SK-N-SH treated with all-trans-retinoic acid at 6 μM for 48 hours (cell line): ENCODE data around the gene CCDC148.

Experiments
- ATAC-seq: fragments of 200-7000 bp; cut with Tn5 transposase; 3 replicates; pipeline ENCODE4 v1.9.1; 2020; ENCODE audit warnings: mild to moderate bottlenecking, moderate library complexity
- ARNTL ChIP-seq: fragments of 450-650 bp; formaldehyde crosslinking; IDR thresholded peaks from 2 replicates; pipeline ENCODE4 v1.5.0; 2020; ENCODE audit warnings: low read depth, mild to moderate bottlenecking, moderate library complexity, borderline replicate concordance
- BACH2 ChIP-seq: fragments of 250-450 bp; sonication (Bioruptor Pico); IDR thresholded peaks from 2 replicates; pipeline ENCODE4 v1.9.0; 2021; ENCODE audit warnings: mild to moderate bottlenecking, borderline replicate concordance
- CREB5 ChIP-seq: fragments of 250-450 bp; sonication (Bioruptor Pico); IDR thresholded peaks from 2 replicates; pipeline ENCODE4 v1.5.1; 2020; ENCODE audit warnings: low read depth, mild to moderate bottlenecking, moderate library complexity
- ESRRG ChIP-seq: fragments of 250-450 bp; sonication (Bioruptor Pico); IDR thresholded peaks from 2 replicates; pipeline ENCODE4 v1.6.1; 2021; ENCODE audit warnings: mild to moderate bottlenecking
- ISL1 ChIP-seq: fragments of 250-450 bp; sonication (Bioruptor Pico); IDR thresholded peaks from 2 replicates; pipeline ENCODE4 v2.1.2; 2022; ENCODE audit warnings: mild to moderate bottlenecking, moderate library complexity
- POU6F1 ChIP-seq: fragments of 250-450 bp; sonication (Bioruptor Pico); IDR thresholded peaks from 2 replicates; pipeline ENCODE4 v1.8.0; 2021; ENCODE audit warnings: low read depth, mild to moderate bottlenecking, moderate library complexity, borderline replicate concordance
- PPARA ChIP-seq: fragments of 250-450 bp; sonication (Bioruptor Pico); IDR thresholded peaks from 2 replicates; pipeline ENCODE4 v1.5.0; 2020; ENCODE audit warnings: mild to moderate bottlenecking, borderline replicate concordance
- SNAI2 ChIP-seq: fragments of 250-450 bp; sonication (Bioruptor Pico); IDR thresholded peaks from 2 replicates; pipeline ENCODE4 v1.5.0; 2020; ENCODE audit warnings: mild to moderate bottlenecking, moderate library complexity
- TCF4 ChIP-seq: fragments of 250-450 bp; sonication (Bioruptor Pico); IDR thresholded peaks from 2 replicates; pipeline ENCODE4 v1.8.0; 2021; ENCODE audit warnings: mild to moderate bottlenecking, moderate library complexity, borderline replicate concordance
- TOX ChIP-seq: fragments of 250-450 bp; sonication (Bioruptor Pico); IDR thresholded peaks from 2 replicates; pipeline ENCODE4 v1.8.0; 2021; ENCODE audit warnings: mild to moderate bottlenecking, moderate library complexity, borderline replicate concordance
- TSHZ2 ChIP-seq: fragments of 250-450 bp; sonication (Bioruptor Pico); IDR thresholded peaks from 2 replicates; pipeline ENCODE4 v1.5.0; 2020; ENCODE audit warnings: mild to moderate bottlenecking, moderate library complexity
- ZFP3 ChIP-seq: fragments of 250-450 bp; sonication (Bioruptor Pico); IDR thresholded peaks from 2 replicates; pipeline ENCODE4 v1.5.0; 2020; ENCODE audit warnings: mild to moderate bottlenecking, moderate library complexity
- ZFP30 ChIP-seq: fragments of 450-650 bp; formaldehyde crosslinking; IDR thresholded peaks from 2 replicates; pipeline ENCODE4 v1.5.0; 2022; ENCODE audit warnings: mild to moderate bottlenecking, moderate library complexity
- ZNF565 ChIP-seq: fragments of 450-650 bp; formaldehyde crosslinking; conservative IDR thresholded peaks from 2 replicates; pipeline ENCODE4 v1.5.0; 2020; ENCODE audit warnings: low read depth, mild to moderate bottlenecking, moderate library complexity
- ZNF70 ChIP-seq: fragments of 450-650 bp; formaldehyde crosslinking; IDR thresholded peaks from 2 replicates; pipeline ENCODE4 v1.5.0; 2020; ENCODE audit warnings: mild to moderate bottlenecking, moderate library complexity
- ZNF8 ChIP-seq: fragments of 450-650 bp; formaldehyde crosslinking; IDR thresholded peaks from 2 replicates; pipeline ENCODE4 v1.5.0; 2020; ENCODE audit warnings: mild to moderate bottlenecking, moderate library complexity

CCDC148 gene

DNA sequence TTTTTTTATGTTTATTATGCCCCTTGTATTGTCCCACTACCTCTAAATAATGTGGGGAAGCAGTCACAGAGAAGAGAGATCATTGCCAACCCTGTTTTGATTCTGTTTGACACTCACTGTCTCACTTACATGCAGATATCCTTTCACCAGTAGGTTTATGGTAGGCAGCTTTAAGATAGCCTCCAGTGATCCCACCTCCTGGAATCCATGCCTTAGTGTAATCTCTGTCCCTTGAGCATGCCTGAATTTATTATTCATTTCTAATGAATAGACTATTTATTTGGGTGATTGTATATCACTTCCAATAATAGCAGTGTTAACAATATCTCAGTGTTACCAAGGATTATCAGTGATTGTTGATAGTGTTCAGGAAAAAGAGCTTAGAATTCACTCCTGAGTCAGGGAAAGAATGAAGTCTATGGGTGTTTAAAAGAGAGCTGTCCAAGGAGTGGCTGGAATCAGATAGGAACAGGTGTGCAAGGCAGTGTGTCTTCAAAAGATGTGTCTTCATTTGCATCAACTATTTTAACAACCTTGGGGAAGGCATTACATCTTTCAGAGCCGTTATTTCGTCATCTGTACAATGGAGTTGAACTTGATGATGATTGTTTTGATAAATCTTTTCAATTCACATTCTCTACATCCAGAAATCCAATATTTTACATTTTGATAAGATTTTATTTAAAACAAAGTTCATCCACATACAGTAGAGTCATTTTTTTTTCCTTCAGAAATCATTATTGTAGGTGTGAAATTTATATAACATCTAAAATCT, 32.1 kb upstream of the CCDC148 start (continued):
- no peak for TF ChIP-seq BACH2 (CRISPR knock-in tag)
- no peak for TF ChIP-seq TCF4 (CRISPR knock-in tag)
- TF ChIP-seq SNAI2 = no peak

- peak; percentile 44; the same call in 2 of the 3 replicates for ATAC-seq
- TF ChIP-seq PPARA (CRISPR knock-in tag) (no peak), TCF4 (CRISPR knock-in tag) (no peak), ESRRG (CRISPR knock-in tag) (no peak), BACH2 (CRISPR knock-in tag) (no peak), ZFP3 (CRISPR knock-in tag) (no peak)
These were observed 30.9 kb upstream of the CCDC148 start for GRCh38 chr2:158487419-158487818.

DNA sequence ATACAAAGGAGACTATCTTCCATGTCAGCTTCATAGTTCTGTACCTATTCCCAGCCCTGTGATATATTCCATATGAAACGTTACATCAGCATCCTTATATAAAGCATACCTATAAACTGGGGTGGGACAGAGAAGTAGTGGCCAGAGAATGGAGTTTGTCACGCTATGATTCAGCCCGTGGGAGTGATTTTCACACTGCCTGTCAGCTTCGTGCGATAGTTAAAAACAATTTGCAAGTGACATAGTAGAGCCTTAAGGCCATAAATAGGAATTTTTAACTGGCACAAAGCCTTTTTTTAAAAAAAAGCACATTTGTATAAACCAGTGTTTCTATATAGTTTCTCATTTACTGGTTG, 30.4 kb upstream of the CCDC148 start:
- no peak for TF ChIP-seq POU6F1 (CRISPR knock-in tag)
- TF ChIP-seq TCF4 (CRISPR knock-in tag) = no peak
- ATAC-seq = no peak

DNA sequence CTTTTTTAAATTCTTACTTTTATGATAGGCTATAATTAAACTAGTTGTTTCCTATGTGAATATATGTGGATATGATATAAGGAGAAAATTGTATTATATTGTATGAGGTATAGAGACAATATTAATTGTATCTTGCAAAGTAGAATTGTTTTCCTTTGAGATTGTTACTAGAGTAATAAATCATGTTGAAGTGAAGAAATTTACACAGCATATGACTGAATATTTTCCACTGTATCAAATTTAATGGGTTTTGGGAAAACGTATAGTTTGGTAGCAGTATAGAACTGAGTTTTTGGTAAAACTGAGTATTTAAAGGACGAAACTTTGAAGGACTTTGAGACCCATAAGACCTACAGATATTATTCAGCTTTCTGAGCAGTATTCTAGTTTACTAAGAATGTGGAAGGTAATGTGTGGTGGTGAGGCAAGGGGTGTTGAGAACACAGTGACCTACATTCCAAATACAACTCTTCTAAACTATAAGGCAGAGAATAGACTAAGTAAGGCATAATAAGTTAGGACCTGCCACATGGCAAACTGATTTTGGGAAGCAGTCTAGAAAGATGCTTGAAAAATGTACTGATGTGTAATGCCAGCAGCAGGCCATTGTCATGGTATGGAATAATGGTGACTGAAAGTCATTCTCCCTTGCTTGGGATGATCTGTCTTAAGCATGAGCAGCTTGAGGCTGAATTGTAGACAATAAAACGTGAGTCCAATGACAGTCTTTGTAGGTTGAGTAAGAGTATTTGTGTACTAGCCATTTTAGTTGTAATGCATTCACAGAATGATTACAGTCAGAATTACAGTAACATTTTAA, 29.8 kb upstream of the CCDC148 start:
- TF ChIP-seq ARNTL (CRISPR knock-in tag) (no peak), ZFP30 (CRISPR knock-in tag) (no peak), TSHZ2 (CRISPR knock-in tag) (no peak), CREB5 (CRISPR knock-in tag) (no peak)
- no peak for ATAC-seq

GRCh38 chr2:158484892-158485556, 28.5 kb upstream of the CCDC148 start:
- ATAC-seq = no peak
- TF ChIP-seq TSHZ2 (CRISPR knock-in tag) (no peak), ISL1 (CRISPR knock-in tag) (no peak), TOX (no peak), ARNTL (CRISPR knock-in tag) (no peak), TCF4 (CRISPR knock-in tag) (no peak), ESRRG (CRISPR knock-in tag) (no peak), ZNF8 (CRISPR knock-in tag) (no peak), ZNF70 (CRISPR knock-in tag) (no peak), ZNF565 (CRISPR knock-in tag) (no peak), PPARA (CRISPR knock-in tag) (no peak)
